CD4-positive, alpha-beta T cell treated with Interleukin-17A for 4 hours (primary cell): Measurements from ENCODE around the gene SLC39A11.
"Not testable (repeated sequence)": the region's sequence is repeated elsewhere in the genome, so short reads cannot be mapped to it uniquely, and the experiment has no call there.

Source experiments
- DNase-seq: peaks from one replicate; pipeline ENCODE4 v3.0.0-alpha.2; 2020; ENCODE audit warnings: mixed read lengths

SLC39A11 gene

DNA sequence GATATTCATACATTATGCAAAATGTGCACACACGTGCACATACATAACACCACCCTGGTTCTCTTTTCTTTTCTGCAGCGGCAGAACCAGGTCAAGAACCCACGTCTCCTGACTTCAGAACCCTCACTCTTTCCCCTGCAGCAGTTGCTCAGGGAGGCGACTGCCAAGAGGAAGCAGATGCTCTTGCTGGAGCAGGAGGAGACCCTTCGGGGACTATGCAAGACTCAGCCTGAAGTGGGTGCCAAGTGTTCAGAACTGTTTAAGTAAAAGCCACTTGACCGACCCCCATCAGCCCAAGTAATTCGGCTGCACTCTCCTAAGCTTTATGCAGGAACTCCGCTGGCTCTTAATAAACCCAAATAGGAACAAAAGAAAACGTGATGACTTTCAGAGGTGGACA lies 193.8 kb downstream of the SLC39A11 start:
- no peak for DNase-seq

- not testable (repeated sequence) for DNase-seq
Observed at GRCh38 chr17:72896288-72896687, 196.2 kb downstream of the SLC39A11 start.

DNA sequence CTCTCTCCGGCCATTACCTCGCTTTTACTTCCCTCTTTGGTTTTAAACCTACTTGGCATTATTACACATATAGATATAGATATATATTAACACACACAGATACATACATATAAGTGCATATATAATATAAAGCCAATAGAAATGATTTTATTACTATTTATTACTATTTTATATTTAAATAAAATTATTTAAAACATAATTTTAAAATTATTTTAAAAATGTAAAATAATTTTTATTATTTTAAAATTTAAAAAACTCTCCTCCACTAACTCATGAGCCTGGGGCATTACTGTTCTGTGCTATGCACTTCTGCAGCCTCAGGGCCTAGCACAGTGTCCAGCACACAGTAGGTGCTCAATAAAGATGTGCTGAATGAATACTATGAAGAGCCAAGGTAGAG lies 200.9 kb downstream of the SLC39A11 start:
- no peak for DNase-seq

DNA sequence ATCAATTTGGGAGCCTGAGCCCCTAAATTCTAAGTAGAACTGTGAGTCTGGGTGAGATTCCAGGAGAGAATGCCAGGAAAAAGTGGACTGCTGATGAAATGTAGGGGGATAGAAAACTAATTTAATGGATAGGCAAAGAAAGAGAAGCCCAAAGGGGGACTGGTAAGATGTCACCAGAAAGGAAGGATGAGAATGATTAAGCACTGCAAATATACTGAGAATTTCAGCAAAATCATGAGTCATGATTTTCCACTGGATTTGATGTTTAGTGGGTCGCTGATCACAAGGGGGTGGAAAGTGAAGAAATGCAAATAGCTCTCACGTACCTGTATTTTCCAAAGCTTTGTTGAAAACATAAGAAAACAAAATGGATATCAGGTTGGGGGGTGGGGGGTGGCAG lies 201.8 kb downstream of the SLC39A11 start:
- no peak for DNase-seq

DNA sequence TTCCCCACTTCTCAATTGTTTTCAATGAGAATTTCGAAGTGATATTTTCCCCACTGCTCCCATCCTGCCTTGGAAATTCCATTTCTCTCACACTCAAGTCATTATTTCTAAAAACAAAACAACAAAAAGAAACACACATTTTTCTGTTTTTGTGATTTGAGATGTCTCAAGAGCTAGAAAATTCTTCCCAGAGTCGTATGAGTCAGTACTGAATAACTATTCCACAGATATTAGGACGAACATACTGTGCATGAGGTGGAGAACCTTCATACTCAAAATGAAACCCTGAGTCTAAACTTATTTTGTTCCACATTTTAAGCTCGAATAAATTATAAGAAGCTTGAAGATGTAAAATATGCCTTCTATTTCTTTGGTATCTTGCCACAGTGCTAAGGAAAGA lies 204.6 kb downstream of the SLC39A11 start:
- no peak for DNase-seq

DNA sequence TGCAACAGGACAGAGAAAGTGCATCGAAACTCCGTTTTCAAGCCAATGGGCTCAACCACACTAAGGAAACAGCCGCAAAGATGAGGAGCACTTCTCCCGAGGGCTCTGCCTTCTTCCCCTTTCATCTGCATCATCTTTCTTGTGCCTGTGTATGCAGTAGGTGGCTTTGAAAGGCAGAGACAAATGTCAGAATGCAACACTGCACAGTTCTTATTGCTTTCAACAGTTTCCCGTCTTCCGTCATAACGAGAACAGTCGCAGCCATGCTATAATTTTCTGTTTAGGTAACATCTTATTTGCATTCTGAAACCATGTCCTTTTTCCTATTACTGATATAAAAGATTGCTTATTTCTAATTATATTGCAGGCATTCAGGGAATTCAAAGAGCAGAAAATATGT lies 205.2 kb downstream of the SLC39A11 start:
- DNase-seq: no peak

- no peak for DNase-seq
Observed at GRCh38 chr17:72886622-72887021, 205.9 kb downstream of the SLC39A11 start.

DNA sequence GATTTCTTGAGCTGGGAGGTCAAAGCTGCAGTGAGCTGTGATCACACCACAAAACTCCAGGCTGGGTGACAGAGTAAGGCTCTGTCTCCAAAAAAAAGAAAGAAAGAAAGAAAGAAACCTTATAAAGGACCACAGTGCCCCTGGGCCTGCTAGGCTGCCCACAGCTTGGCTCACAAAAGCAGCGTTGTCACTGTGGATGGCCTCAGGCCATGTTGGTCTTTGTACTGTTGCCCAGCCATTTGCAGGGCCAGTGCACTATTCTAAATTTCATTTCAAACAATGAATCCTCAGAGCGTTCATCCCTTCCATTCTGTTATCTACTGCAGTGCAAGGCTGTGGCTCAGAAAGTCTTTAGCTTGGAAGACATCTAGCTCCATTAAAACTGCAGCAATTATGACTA lies 208.4 kb downstream of the SLC39A11 start:
- DNase-seq: no peak

DNA sequence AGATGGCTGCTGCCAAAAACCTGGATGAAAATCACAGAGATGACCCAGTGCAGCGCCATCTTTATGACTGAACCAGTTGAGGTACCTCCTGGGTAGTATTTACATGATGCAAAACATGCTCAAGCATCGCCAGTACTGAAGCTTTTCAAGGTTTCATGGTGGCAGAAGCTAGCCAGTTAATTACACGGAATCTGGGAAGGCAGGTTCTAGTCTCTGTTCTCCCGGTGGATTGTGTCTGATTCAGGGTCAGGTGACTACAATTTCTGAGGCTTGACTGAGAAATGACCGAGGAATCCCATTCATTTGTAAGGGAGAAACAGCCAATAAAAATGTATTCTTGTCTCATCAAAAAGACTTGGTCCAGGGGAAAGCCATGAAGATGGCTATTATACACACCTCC lies 209.1 kb downstream of the SLC39A11 start:
- no peak for DNase-seq

- no peak for DNase-seq
Observed at GRCh38 chr17:72882426-72882825, 210.1 kb downstream of the SLC39A11 start.

- DNase-seq: no peak
Observed at GRCh38 chr17:72879877-72880276, 212.6 kb downstream of the SLC39A11 start.

DNA sequence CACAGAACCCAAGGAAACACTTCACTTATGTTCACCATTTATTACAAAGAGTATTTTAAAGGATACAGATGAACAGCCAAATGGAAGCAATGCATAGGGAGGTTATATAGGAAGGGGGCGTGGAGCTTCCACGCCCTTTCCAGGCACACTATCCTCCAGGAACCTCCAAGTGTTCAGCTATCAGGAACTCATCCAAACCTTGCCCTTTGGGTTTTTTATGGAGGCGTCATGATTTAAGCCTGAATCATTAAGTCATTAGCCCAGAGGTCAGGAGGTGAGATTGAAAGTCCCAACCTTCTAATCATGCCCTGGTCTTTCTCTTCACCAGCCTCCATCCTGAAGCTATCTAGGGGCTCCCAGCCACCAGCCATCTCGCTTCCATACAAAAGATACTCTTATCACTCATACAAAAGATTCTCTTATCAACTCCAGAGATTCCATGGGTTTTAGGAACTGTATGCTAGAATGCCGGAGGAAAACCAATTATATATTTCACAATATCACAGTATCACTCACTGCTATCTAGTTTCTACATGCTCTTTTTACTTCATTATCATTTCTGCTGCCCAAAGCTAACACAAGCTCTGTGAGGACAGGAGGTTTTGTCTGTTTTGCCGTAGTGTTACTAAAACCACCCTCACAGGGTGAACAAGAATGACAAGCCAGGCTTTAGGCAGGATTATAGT lies 213.4 kb downstream of the SLC39A11 start:
- no peak for DNase-seq

DNA sequence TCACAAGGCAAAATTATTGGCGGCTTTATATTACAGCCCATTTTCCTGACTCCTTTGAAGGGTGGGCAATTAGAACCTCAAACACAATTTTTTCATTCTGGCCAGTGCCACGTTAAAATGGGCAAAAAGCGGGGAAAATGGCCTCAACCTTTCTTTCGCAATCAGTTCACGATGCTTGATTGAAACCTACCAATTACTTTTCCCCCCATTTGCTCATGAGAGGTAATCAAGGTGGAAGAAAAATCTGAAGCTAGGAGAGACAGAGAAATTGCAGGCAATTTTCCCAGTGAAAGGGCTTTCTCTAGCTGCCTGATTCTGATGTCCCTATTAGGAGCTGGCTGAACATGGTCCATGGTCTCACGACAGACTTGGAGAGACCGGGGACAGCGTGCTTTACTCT lies 215.1 kb downstream of the SLC39A11 start:
- no peak for DNase-seq

- no peak for DNase-seq
Observed at GRCh38 chr17:72876413-72876812, 216.1 kb downstream of the SLC39A11 start.

DNA sequence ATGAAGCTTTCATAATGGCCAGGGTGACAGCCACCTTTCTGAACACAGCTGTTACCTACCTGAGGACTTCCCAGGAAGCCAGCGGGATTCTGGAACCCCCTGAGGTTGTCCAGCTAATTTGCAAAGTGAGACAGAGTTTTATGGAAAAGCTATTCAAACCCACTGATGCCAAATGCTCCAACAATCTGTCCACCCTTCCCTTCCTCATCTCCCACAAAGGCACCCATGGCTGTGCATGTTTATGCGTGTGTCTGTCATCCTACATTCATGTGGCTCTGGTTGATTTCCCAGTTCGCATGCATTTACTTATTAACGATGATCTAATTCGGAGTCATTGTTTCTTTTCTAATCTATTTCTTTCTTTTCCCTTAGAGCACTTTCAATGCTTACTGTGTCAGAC lies 217.1 kb downstream of the SLC39A11 start:
- DNase-seq: no peak

DNA sequence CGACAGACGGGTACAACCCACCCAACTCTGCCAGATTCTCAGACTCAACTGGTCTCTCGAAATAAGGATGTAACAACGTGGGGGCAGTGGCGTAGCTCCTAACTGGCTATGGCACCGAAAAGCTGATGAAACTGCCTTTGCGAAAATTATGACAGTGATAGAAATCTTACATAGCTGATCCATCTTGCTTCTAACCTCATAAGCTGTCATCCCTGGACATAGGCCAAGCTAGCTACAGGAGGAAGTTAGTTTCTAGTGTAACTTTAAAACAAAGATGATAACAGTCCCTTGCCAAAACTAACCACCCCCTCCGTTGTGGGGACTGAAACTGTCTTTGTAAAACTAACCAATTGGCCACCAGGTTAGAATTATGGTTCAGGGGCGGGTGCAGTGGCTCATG lies 220.1 kb downstream of the SLC39A11 start:
- DNase-seq: no peak

DNA sequence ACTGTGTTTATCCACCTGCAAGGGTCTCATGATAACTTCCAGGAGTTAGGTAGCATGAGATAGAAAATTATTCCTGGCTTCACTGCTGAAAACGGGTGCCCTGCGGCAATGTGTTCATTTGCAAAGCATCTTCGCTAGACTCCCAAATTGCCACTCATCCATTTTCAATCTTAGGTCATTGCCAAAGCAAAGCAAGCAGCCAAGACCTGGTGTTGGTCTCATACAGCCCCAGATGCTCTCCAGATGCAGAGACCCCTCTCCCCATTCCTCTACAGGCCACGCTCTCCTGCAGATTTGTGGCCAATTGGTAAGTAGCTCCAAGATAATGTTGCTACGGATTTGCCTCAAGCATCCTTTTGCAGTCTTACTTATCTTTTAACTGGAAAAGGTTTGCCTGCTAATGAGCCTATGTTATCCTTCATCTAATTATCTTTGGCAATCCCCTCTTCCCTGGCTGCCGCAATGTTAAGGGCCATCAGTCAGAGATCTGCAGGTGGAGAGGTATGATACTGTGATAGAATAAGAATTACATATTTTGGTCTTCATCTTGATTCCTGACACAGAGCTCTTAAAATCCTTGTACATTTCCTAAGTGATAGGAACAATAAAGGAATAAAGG lies 222.0 kb downstream of the SLC39A11 start:
- DNase-seq: no peak

- DNase-seq: no peak
Observed at GRCh38 chr17:72869630-72870029, 222.9 kb downstream of the SLC39A11 start.

DNA sequence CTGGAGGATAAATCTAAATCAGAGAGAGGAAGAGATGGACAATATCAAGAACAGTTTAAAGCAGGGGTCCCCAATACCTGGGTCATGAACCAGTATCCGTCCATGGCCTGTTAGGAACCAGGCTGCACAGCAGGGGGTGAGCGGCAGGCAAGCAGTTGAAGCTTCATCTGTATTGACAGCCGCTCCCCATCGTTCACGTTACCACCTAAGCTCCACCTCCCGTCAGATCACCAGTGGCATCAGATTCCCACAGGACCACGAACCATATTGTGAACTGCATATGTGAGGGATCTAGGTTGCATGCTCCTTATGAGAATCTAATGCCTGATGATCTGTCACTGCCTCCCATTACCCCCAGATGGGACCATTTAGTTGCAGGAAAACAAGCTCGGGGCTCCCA lies 226.5 kb downstream of the SLC39A11 start:
- no peak for DNase-seq

DNA sequence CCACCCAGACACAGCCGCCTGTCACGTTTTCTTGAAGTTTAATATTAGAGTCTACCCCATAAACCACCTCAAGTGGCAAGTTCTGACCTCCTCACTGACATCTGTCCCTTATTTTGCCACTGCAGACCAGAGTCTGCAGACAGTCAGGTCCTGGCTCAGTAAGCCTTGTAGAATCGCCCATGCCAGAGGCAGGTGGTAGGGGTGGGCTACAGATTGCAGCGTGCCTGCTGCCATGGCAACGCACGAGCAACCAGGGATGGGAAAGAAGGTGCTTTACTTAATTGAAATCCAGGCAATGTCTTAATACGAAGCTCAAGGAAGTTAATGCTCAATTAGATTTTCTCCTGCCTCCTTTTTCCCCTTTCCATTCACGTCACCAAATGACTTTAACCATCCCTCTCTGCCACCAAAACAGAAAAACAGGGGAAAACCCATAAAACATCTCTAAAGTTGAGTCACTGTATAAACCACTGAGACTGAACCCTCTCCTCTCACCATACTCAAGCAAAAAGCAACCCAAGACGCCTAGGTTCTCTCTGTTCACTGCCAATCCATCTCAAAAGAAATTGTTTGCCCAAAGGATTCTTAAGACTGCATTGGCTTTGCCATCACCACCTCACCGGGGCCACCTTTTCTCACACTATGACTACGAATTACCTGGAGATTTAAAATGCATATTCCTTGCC lies 228.8 kb downstream of the SLC39A11 start:
- no peak for DNase-seq

DNA sequence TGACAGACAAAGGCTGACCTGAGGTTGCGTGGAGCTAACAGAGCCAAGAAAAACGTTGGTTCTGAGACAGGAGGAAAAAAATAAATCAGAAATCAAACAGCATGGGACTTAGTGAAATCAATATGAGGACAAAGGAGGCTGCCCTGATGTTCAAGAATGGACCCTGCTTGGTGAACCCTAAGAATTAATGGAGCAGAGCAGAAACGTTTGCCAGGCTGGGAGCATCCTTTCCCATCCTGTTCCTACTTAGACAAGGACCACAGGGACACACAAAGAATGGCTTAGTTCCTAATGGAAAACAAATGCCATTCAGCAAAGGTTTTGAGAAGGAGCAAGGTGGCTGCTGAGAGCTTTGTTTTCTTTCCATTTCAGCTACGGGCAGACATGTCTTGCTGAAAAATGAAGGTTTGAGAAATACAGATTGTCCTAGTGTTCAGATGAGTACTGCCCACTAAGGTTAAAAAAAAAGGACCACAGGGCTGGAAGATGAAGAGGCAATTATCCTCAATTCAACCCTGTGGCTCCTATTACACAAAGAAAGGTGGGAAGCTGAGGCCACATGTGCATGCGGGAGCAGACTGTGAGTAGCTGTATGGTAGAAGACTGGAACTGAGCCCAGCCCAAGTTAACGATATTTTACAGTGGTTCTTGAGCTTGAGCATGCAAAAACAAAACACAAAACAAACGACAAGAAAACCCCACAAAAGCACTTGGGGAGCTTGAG lies 230.1 kb downstream of the SLC39A11 start:
- no peak for DNase-seq

- DNase-seq: no peak
Observed at GRCh38 chr17:72861811-72862210, 230.7 kb downstream of the SLC39A11 start.

GRCh38 chr17:72860778-72861177 lies 231.7 kb downstream of the SLC39A11 start:
- no peak for DNase-seq
